OCI-LY1 (cell line): ENCODE results near the gene HBM.

Experiments used
- H2AFZ ChIP-seq: fragments of 200-600 bp; sonication (generic), shearing (Covaris generic); 2 replicates; pipeline ENCODE4 v1.6.0; 2014; ENCODE audit warnings: antibody characterized with exemption, mild to moderate bottlenecking, low read length
- H3F3A ChIP-seq: fragments of 200-600 bp; sonication (generic), shearing (Covaris generic); 2 replicates; pipeline ENCODE4 v1.6.0; 2014; ENCODE audit warnings: mild to moderate bottlenecking, antibody characterized with exemption, low read length, moderate library complexity; ENCODE audit not compliant: insufficient read depth
- H3K27ac ChIP-seq: fragments of 200-600 bp; sonication (generic); 2 replicates; pipeline ENCODE4 v1.5.1; 2014; ENCODE audit warnings: low read length, mixed run types, mild to moderate bottlenecking, low read depth; ENCODE audit not compliant: poor library complexity, severe bottlenecking
- H3K27me3 ChIP-seq: fragments of 200-600 bp; sonication (generic); 2 replicates; pipeline ENCODE4 v1.6.0; 2014; ENCODE audit warnings: antibody characterized with exemption, mild to moderate bottlenecking, low read length, moderate library complexity; ENCODE audit not compliant: insufficient read depth
- H3K36me3 ChIP-seq: fragments of 200-600 bp; sonication (generic); 2 replicates; pipeline ENCODE4 v1.6.1; 2014; ENCODE audit warnings: mild to moderate bottlenecking, antibody characterized with exemption, low read length, moderate library complexity, mixed read lengths; ENCODE audit not compliant: insufficient read depth
- H3K4me1 ChIP-seq: fragments of 200-600 bp; sonication (generic); 2 replicates; pipeline ENCODE4 v1.5.1; 2014; ENCODE audit warnings: mild to moderate bottlenecking, low read length, moderate library complexity; ENCODE audit not compliant: insufficient read depth, severe bottlenecking
- H3K4me2 ChIP-seq: fragments of 200-600 bp; sonication (generic), shearing (Covaris generic); 2 replicates; pipeline ENCODE4 v1.6.1; 2014; ENCODE audit warnings: low read length
- H3K4me3 ChIP-seq: fragments of 200-600 bp; sonication (generic); 2 replicates; pipeline ENCODE4 v1.5.1; 2014; ENCODE audit warnings: low read length, low read depth, mild to moderate bottlenecking, mixed read lengths; ENCODE audit not compliant: poor library complexity, severe bottlenecking
- H3K79me2 ChIP-seq: fragments of 200-600 bp; shearing (Covaris generic); 2 replicates; pipeline ENCODE4 v1.6.1; 2016; ENCODE audit warnings: mixed run types, low read length, mixed read lengths; ENCODE audit not compliant: insufficient read depth
- H3K9ac ChIP-seq: fragments of 200-600 bp; sonication (generic), shearing (Covaris generic); 2 replicates; pipeline ENCODE4 v1.6.1; 2014; ENCODE audit warnings: mild to moderate bottlenecking, low read length, mixed read lengths
- H3K9me2 ChIP-seq: fragments of 200-600 bp; sonication (generic), shearing (Covaris generic); 2 replicates; pipeline ENCODE4 v1.6.1; 2014; ENCODE audit warnings: low read depth, mild to moderate bottlenecking, low read length, mixed read lengths
- H3K9me3 ChIP-seq: fragments of 200-600 bp; shearing (Covaris generic); 2 replicates; pipeline ENCODE4 v1.6.1; 2014; ENCODE audit warnings: low read length, mixed read lengths
- H4K20me1 ChIP-seq: fragments of 200-600 bp; sonication (generic), shearing (Covaris generic); 2 replicates; pipeline ENCODE4 v1.6.0; 2016; ENCODE audit warnings: mild to moderate bottlenecking, low read length; ENCODE audit not compliant: insufficient read depth
- CTCF ChIP-seq: fragments of 200-600 bp; sonication (generic), shearing (Covaris generic); IDR thresholded peaks from 2 replicates; pipeline ENCODE4 v1.5.1; 2017; ENCODE audit warnings: mild to moderate bottlenecking, antibody characterized with exemption, low read length, moderate library complexity, mixed read lengths
- EZH2 ChIP-seq: fragments of 200-600 bp; sonication (generic), shearing (Covaris generic); IDR thresholded peaks from 2 replicates; pipeline ENCODE4 v1.8.0; 2017; ENCODE audit warnings: borderline replicate concordance, mixed run types, mild to moderate bottlenecking, antibody characterized with exemption, low read length, moderate library complexity, mixed read lengths

The HBM gene

GRCh38 chr16:177394-177822 lies 11.6 kb downstream of the HBM start:
- Histone ChIP-seq H3K4me3 (no peak overlapping the region), H3K36me3 (no peaks in the 10 kb centered on the region), H3K27ac (no peak overlapping the region), H3K79me2 (no peaks in the 10 kb centered on the region), H4K20me1 (no peaks in the 10 kb centered on the region), H3K4me2 (no peak overlapping the region), H3K27me3 (no peaks in the 10 kb centered on the region), H3K4me1 (peaks cover 5% of the 10 kb centered on the region), H3F3A (no peaks in the 10 kb centered on the region), H2AFZ (no peak overlapping the region), H3K9ac (no peak overlapping the region), H3K9me2 (no peaks in the 10 kb centered on the region), H3K9me3 (no peaks in the 10 kb centered on the region)
- no peak for TF ChIP-seq CTCF
- no peak for TF ChIP-seq EZH2

GRCh38 chr16:177981-178667 lies 12.3 kb downstream of the HBM start:
- Histone ChIP-seq H3K79me2 (no peaks in the 10 kb centered on the region), H3K4me3 (no peak overlapping the region), H3K27me3 (no peaks in the 10 kb centered on the region), H3K9me2 (no peaks in the 10 kb centered on the region), H3K4me1 (peaks cover 5% of the 10 kb centered on the region), H2AFZ (no peak overlapping the region), H3K36me3 (no peaks in the 10 kb centered on the region), H3F3A (no peaks in the 10 kb centered on the region), H4K20me1 (no peaks in the 10 kb centered on the region), H3K9me3 (no peaks in the 10 kb centered on the region), H3K27ac (no peak overlapping the region), H3K9ac (no peak overlapping the region), H3K4me2 (no peak overlapping the region)
- TF ChIP-seq EZH2 = no peak
- no peak for TF ChIP-seq CTCF

GRCh38 chr16:178668-179015 lies 12.9 kb downstream of the HBM start:
- no peak for TF ChIP-seq EZH2
- no peak for TF ChIP-seq CTCF
- Histone ChIP-seq H3K27ac (no peak overlapping the region), H3K9ac (no peak overlapping the region), H3K27me3 (no peaks in the 10 kb centered on the region), H3K79me2 (no peaks in the 10 kb centered on the region), H3K4me3 (no peak overlapping the region), H3K9me3 (no peaks in the 10 kb centered on the region), H4K20me1 (no peaks in the 10 kb centered on the region), H3K36me3 (no peaks in the 10 kb centered on the region), H3K9me2 (no peaks in the 10 kb centered on the region), H3K4me2 (no peak overlapping the region), H3F3A (no peaks in the 10 kb centered on the region), H3K4me1 (peaks cover 5% of the 10 kb centered on the region), H2AFZ (no peak overlapping the region)
